NCI-H2107 treated with DMSO at 0.1 percent for 48 hours (cell line): ENCODE data around the gene ATG9B.
"Not testable (repeated sequence)": the region's sequence is repeated elsewhere in the genome, so short reads cannot be mapped to it uniquely, and the experiment has no call there.

Experiments used
- DNase-seq: peaks from one replicate; lab custom pipeline; 2025; ENCODE audit not compliant: unreplicated experiment; lab: John Stamatoyannopoulos, UW

ATG9B gene

DNA sequence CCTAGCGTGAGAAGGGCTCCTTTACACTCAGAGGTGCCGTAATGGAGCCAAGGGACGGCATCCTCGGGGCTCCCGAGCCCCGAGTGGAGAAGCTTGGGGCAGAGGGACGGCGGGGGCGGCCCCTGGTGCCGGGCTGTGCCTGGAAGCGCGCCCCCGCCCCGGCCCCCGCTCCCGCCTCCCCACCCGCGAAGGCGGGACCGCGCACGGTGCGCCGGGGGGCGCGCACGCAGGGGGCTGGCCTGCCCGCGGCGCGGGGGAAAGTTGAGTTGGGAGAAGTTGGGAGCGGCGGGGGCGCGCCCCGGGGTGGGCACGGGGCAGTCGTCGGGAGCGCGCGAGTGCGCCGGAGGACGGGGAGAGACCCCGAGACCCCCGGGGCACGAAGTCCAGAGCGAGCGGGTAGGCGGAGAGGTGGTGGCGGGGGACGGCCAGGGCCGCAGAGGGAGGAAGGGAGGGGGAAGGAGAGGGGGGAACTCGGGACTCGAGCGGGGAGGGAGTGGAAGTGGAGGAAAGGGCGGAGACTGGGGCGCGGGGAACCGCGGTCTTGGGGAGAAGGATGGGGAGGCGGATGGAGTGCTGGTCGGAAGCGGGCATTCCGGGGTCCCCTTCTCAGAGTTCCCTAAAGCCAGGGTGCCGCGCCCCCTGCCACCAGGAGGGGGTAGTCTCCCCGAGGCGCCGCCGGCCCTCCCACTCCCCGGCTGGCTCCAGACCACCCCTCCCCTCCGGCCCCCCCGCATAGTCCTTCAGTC lies 35.2 kb upstream of the ATG9B start, which contains the start of gene SLC4A2:
TSS of gene SLC4A2 (plus strand) at position 223 of the 746 bp plus-strand sequence. CDS start 2,399 bp downstream, outside the sequence.
- DNase-seq, result no peak

DNA sequence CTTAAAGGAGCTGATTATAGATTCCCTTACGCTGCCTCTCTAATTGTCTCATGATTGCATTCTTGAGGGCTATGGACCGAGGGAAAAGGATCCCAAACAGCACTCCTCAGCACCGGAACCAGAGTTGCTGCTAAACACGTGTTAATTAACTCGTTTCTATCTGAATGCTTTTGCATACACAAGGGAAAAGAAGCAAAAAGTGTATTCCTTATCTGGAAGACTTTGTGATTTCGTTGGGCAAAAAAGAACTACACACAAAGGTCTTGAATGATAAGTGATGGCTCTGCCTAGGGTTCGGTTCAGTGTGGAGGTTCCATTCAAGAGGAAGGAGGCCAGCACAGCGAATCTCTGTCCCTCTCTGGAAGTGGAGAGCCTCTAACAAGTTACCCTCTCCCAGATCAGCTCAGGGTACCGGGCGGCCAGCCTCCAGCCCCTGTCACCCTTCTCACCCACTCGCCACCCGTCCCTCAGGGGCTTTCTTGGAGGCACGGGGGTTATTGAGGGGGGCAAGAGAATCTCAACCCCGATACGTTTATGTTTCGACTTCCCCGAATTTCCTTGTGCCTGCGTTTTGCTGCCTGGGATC lies 34.6 kb upstream of the ATG9B start:
- no peak for DNase-seq

DNA sequence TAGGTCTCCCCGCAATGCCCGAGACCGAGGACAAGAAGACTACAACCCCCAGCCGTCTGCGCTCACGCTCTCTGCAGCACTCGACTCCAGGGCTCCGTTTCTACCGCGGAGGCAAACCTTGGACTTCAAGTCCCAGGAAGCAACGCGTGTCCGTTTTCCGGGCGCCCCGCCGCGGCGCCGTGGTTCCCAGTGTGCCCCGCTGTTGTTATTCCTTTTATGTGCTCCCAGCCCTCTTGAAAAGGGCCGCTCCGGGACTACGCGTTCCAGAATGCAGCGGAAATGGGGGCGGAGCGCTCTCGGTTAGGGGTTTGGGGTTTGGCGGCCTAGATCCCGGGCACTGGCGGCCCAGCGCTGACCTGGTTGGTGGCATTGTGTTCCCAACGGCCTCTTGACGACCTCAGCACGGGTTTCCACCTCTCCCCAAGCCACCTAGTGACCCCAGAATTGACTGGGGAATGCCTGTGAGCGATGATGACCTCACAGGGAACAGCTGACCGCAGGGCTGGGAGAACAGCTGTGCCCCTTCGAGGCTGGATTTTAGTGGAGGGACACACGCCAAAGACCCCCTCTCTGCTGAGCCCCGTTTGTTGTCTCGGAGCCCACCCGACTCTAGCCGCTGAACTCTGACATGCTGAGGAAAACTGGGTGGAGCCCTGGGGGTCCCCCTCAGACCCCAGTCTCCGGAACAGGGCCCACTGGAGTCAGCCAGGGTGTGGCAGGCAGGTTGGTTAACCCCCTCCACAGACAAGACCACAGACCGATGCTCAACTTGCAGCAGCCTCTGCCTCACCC lies 33.9 kb upstream of the ATG9B start:
- DNase-seq, result peak; percentile 98

DNA sequence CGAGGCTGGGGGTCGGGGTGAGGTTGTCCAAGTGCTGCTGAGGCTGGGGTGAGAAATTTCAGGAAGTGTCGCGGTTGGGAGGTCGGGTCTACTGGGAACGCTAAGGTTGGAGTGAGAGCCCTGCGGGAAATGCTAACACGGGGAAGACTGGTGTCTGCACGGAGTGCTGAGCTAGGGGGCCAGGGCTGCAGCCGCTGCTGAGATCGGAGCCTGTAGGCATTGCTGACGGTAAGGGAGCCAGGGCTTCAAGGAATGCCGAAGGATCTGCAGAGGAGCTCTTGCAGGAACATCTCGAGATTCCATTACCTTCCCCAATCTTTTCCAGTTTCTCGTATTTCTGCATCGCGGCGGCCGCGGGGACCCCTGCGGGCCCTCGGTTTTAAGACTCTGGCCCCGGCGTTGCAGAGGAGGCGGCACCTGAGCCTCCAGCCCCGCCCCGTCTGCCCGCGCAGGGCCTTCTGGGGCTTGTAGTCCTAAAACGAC lies 33.3 kb upstream of the ATG9B start, which contains the start of gene CDK5:
TSS of gene CDK5 (minus strand) at position 392 of the 483 bp plus-strand sequence. CDS start at position 343, 49 bp downstream.
- no peak for DNase-seq

DNA sequence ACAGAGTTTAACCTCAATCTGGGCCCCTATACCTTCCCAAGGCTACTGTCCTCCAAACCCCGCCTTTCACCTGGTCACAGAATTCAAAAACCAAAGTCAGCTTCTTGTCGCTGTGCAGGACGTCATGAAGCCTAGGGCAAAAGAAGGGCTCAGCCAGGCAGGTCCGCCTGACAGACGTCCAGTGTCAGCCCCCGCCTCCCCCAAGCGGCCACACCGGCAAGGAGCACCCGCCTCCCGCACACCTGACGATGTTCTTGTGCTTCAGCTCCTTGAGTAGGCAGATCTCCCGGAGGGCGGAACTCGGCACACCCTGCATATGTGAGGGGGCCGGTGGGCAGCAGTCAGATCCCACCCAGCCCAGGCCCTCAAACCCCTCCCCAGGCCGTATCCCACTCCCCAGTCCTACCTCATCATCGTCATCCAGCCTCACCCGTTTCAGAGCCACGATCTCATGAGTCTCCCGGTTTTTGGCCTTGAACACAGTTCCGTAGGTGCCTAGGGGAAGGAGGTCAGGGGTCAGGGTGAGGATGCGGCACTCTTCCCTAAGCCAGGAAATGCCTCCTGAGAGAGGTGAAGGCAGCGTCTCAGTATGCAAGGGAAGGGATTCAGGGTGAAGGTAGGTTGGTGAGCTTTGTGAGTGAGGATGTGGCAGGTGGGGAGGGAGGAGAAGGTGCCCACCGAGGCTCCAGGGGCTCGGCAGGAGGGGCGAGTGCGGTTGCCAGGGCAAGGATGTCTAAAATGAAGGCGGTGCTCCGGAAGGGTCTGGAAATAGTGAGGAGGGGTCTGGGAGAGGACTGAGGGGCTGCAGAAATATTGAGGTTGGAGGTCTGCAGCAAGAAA lies 32.6 kb upstream of the ATG9B start:
- DNase-seq, result no peak

DNA sequence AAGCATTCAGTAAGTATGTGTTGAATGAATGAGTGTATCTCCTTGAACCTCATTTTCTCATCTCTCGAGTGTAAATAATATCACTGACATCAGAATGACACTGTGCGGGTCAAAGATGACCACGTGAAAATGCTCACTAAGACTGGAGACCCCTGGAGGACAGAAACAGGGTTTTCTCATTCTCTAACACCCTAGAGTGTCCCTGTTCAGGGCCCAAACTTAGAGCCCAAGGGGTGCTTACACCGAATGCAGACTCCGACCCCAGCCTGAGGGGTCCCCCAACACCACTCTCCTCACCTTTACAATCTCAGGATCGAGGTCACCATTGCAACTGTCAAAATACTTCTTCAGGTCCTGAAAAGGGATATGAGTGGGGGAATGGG lies 32.0 kb upstream of the ATG9B start:
- DNase-seq, result no peak

DNA sequence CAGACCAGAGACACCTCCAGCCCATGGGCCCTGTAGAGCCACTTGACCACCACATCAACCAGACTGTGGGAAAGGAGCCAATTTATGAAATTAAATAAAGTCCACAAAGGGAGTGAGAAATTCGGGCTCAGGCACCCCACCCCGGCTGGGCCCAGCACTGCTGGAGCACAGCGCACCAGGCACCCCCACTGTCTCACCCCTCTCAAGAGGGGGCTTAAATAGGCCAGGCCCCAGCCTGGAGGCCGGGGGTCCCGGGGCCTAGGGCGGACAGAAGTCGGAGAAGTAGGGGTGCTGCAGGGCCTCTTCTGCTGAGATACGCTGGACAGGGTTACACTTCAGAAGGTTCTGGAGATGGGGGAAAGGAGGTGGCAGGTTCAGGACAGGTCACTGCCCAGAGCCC lies 29.5 kb upstream of the ATG9B start:
- no peak for DNase-seq

DNA sequence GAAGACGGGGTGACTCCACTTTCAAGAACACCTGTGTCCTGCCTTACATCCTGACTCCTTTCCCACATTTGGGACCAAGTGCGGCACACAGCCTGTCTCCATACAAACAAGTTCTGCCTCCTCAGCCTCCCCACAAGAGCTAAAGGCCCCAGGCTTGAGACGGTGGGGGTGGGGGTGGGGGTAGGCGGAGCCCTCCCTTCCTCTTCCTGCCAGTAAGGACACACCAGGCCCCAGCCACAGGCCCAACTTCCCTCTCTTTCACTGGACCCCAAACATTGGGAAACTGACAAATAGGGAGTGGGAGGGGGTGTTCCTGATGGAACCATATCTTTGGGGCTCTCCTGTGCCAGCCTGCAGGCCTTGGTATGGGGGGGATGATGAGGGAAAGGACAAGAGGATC lies 28.8 kb upstream of the ATG9B start:
- DNase-seq, result no peak

DNA sequence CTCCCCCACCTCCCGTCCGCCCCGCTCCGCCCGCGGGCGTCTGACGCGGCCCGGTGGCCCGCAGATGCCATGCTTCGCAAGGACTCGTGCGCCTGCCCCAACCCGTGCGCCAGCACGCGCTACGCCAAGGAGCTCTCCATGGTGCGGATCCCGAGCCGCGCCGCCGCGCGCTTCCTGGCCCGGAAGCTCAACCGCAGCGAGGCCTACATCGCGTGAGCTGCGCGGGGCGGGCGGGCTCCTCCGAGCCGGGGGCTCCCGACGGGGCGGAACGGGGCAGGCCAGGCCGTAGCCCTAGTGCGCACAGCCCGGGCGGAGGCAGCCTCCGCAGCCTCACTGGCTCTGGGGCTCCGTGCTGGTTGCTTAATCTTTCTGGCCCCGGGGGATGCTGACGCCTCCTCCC lies 26.8 kb upstream of the ATG9B start:
- DNase-seq, result no peak

DNA sequence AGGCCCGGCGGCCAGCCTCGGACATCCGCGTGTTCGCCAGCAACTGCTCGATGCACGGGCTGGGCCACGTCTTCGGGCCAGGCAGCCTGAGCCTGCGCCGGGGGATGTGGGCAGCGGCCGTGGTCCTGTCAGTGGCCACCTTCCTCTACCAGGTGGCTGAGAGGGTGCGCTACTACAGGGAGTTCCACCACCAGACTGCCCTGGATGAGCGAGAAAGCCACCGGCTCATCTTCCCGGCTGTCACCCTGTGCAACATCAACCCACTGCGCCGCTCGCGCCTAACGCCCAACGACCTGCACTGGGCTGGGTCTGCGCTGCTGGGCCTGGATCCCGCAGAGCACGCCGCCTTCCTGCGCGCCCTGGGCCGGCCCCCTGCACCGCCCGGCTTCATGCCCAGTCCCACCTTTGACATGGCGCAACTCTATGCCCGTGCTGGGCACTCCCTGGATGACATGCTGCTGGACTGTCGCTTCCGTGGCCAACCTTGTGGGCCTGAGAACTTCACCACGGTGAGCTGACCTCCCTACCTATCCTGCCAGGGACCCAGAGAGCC lies 24.7 kb upstream of the ATG9B start:
- no peak for DNase-seq

DNA sequence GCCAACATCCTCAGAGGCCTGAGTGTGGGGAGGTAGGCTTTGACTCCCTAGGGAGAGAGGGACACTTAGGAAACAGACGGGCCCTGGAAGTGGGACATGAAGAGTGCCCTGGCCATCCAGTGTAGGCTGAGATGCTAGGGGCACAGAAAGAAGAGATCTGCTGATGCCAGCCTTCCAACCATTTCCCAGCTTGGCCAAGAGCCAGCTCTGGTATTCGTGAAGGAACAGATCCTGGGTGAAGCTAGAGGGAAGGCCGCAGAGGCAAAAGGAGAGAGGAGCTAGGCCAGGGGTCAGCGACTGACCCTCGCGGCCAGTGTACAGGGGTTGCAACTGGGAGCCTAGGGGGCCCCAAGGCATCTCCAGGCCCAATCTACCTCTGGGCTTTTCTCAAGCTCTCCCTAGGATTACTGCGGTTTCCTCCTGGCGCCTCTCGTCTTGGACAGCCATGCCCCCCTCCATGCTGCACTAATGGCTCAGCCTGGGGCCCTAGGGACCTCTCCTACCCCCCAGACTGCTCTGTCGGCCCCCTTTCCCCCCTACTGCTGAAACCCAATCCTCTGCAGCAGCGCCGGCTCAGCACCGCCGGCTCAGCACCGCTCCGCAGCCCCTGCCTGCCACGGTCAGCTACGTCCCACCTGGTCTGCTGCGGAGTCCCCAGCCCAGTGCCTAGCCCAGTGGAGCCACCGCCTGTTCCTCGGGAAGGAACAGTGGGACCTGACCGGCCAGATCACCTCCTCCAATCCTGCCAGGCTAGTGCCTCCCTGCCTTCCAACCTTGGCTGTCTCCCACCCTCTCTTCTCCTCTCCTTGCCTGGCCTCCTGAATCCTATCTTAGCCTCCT lies 23.9 kb upstream of the ATG9B start, which contains the start of gene ASIC3:
TSS of gene ASIC3 (plus strand) at position 556 of the 840 bp plus-strand sequence. CDS start 355 bp downstream, outside the sequence.
- DNase-seq, result peak; percentile 30

DNA sequence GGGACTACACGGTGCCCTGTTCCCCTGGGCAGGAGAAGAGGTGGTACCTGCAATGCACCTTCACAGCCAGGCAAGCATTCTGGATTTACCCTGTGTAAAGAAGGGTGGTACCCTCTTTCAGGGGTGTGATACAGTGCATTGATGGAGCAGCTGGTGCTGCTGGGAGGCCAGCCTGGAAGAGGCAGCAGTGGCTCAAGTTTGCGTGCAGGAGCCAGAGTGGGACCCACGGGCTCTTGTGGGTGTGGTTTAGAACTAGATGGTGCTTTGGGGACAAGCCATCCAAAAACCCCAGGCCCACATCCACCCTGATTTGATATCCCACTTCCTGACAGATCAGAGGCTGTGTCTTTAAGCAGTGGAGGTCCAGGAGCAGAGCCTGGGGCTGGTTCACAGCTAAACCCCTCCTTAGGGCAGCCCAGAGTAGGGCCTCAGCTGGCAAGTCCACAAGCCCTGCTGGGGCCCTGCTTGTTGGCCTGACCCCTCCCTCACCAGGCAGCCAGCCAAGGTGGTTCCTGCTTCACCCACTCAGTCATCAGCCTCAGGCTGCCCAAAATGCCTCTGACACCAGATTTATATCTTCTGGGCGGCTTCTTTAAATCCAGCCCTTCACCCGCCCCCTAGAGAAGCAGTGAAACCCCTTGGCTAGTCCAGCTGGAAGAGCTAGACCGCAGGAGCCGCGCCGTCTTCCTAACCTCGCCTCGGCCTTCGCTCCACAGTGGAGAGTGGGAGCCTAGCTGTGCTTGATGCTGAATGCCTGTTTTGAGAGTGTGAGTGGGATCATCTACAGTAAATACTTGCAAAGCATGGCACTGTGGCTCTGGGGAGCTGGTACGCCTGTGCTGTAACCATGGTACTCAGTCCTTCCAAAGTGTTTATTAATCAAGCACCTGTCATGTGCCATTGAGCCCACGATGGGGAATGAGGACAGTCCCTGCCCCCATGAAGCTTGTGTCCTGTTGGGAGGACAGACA lies 22.6 kb upstream of the ATG9B start:
- no peak for DNase-seq

DNA sequence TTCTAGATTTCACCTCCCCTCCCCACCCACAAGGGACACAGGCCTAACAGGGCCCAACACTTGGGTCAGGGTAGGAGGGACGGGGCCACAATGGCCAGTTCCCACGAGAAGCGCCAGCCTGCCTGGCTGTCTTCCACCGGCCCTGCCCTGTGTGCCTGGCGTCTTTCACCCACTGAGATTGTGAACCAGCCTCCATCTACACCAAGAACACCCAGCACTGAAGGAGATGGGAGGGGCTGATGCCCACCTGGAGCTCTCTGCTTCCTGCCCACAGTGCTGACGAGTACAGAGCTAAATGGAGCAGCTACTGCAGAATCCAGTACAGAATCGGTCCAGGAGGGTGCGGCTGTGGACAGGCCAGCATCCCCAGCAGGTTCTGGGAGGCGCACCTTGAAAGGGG lies 21.7 kb upstream of the ATG9B start:
- no peak for DNase-seq

DNA sequence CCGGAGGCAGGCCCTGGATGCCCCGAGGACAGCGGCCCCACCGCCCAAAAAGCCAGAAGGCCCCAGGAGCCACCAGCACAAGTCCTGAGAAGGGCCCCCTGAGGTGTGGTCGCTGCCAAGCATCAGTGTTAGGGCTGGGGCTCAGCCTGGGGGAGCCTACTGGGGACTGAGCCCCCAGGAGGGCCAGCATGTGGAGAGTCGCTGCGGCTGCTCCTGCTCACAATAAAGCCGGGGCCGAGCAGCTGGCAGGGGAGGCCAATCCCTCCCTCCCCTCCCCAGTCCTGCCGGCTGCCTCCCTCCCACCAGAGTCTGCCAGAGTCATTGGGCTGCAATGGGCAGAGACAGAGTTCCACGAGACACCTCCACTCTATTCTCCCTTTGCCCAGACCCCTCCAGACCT lies 21.0 kb upstream of the ATG9B start:
- DNase-seq, result no peak

DNA sequence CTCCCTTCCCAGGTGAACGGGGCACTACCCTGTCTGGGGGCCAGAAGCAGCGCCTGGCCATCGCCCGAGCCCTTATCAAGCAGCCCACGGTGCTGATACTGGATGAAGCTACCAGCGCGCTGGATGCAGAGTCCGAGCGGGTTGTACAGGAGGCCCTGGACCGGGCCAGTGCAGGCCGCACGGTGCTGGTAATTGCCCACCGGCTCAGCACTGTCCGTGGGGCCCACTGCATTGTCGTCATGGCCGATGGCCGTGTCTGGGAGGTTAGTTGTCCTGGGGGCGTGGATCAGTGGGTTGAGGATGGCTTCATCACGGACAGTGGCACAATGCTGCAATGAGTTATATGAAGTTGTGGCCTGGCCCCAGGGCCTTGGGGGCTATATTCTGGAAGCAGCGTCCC lies 19.7 kb upstream of the ATG9B start:
- DNase-seq, result no peak

DNA sequence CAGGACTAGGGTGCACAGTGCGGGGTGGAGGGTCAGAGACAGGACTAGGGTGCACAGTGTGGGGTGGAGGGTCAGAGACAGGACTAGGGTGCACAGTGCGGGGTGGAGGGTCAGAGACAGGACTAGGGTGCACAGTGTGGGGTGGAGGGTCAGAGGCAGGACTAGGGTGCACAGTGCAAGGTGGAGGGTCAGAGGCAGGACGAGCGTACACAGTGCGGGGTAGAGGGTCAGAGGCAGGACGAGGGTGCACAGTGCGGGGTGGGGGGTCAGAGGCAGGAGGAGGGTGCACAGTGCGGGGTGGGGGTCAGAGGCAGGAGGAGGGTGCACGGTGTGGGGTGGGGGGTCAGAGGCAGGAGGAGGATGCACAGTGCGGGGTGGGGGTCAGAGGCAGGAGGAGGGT lies 19.2 kb upstream of the ATG9B start:
- DNase-seq, result not testable (repeated sequence)

DNA sequence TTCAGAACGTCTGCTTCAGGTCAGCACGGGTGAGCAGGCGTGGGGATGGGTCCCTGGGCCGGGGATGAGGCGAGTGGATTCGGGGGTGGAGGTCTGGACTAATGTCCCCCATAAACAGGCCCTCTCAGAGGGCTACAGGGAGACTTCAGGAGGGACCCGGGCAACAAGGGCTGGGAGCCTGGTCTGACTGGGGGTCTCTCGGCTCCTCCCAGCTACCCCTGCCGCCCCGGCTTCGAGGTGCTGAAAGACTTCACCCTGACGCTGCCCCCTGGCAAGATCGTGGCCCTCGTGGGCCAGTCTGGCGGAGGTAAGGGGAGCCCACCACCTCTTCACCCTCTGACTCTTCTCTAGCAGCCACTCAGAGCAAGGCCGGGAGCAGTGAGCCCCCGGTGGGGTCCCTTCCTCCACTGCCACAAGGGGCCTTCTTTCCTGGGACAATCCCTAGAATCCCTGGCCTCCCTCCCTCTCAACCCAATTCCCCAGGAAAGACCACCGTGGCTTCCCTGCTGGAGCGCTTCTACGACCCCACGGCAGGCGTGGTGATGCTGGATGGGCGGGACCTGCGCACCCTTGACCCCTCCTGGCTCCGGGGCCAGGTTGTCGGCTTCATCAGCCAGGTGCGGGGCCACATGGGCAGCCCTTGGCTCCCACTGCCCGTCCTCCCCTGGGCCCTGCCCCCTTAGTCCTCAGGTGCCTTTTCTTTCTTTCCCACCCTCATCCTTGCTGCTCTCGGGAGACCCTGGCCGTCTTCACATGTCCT lies 16.5 kb upstream of the ATG9B start:
- no peak for DNase-seq
